Measurements from ENCODE around the gene CTDSP2. TPM values are rescaled to one million over a fixed set of nuclear protein-coding genes. Genes with fewer than 3 reads are reported as not detected.
"Not testable (repeated sequence)": the region's sequence is repeated elsewhere in the genome, so short reads cannot be mapped to it uniquely, and the experiment has no call there.

The CTDSP2 gene
- polyA plus RNA-seq, 1 donor, result 251 TPM

DNA sequence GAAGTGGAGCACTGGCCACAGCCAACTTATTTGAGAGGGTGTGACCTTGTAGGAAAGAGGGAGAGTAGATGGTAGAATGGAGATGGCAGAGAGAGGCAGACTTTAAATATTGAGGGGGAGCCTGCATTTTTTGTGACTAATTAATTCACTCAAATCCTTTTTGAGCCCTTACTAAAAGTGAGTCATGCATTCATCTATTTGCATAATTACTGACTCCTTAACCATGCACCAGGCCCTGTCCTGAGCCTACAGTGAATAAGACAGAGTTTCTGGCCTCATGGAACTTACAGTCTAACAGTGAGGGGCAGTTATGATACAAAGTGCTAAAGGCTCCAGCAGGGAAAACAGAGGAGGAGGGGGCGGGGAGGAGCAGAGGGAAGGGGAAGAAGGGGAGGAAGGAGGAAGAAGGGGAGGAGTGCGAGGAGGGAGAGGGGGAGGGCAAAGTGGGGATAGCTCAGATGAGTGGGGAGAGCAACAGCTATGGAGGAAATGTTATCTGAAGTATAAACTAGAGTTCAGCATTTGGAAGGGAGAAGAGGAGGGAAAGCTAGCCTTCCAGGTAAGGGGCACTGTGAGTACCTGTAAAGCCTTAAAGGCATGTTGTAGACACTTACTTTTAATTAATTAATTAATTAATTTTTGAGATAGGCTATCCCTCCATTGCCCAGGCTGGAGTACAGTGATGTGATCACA is 7.5 kb upstream of the CTDSP2 start:
- DNase-seq, result no peak

DNA sequence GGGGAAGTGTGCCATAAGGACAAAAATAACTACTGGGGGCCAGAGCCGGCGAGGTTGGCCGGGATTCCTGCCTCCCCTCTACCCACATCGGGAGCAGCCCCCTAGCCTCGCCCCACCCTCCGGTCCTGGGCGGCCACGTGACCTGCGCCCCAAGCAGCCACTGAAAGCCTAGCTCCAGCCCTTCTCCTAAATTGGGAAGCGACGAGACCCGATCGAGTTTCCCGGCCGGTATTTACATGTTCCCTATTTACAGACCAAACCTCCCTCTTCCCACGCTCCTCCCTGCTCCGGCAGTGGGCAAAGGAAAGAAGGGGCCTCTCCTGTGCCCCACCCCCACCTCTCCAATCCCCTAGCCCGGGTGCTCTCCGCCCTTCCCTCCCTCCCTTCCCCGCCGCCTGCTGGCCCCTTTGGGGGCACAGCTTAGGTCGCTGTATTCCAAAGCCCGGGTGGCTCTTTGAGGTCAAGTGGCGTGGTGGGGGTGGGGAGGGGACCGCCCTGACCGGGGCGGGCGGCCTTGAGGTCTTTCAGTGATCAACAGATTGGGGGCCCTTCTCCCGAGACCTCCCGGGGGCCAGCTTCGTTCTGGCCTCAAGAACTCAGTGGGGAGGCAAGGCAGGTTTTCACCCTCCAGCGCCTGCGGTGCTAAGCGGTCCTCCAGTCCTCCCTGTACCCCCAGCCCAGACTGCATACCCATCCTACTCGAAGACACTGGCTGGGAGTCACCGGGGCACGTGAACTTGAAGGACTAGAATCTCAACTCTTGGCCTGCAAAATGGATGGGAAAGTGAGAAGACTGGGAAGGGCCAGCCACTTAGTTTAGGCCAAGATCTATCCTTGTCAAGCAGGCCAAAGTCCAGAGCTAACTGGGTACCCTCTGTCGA is 6.3 kb upstream of the CTDSP2 start:
- no peak for DNase-seq

DNA sequence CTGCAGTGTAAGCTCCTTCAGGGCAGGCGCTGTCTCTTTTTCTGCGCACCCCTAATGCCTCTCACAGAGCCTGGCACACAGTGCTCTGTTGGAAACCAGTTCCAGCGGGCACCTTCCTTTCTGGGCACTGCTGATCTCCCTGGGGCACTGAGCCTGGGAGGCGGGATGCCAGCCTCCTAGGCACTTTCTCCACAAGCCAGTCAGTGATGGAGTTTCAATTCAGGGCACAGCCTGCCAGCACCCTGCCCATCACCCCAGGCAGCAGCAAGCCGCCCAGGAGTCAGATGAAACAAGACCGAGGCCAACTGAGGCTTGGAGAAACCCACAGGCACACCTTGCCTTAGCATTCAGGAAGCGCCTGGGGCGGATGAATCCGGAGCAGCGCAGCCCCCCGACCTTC is 5.7 kb upstream of the CTDSP2 start:
- no peak for DNase-seq

DNA sequence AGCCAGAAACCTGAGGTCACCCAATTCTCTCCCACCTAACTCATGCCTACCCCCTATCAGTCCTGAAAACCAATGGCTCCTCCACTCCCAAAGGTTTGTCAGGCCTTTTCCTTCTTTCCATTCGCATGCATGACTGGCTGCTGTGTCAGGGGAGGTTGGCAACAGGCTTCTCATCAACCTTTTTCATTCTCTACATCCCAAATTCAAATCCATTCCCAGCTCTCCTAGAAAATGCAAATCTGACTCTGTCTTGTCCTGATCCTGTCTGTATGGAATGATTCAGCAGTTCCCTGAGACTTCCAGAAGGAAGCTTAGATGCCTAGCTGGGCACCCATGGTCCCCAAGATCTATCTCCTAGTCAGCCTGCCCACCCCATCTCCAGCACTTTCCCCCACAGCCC is 5.0 kb upstream of the CTDSP2 start:
- no peak for DNase-seq

DNA sequence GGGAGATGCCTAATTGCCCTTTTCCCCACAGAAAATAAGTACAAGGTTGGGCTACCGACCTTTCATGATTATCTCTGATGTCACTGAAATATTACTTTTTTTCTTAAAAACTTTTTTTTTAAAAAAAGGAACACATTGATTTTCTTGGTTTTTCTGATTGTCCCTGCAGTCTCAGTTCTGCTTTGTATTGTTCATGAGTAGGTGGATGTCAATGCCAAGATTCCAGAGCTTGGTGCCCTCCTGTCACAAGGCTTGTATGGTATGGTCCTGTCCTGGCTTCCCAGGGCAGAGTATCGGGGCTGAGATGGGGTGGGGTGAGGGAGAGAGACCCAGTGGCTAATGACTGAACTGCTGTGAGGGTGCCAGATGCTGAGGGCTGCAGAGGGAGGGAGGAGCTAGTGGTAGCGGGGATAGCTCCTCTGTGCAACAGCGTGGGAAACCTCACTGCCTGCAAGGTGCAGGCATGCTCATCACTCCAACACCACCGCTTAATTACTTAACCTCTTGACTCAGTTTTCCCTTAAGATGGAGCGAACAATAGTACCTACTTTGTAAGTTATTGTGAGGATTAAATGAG is 4.4 kb upstream of the CTDSP2 start:
- DNase-seq, result no peak

DNA sequence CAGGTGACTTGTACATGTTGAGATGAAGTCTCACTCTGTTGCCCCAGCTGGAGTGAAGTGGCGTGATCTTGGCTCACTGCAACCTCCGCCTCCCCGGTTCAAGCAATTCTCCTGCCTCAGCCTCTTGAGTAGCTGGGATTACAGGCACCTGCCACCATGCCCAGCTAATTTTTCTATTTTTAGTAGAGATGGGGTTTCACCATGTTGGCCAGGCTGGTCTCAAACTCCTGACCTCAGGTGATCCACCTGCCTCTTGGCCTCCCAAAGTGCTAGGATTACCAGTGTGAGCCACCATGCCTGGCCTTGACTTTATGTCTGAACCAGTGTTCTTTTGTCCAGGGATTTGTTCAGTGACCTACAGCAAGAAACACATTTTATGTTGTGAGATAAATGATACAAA is 2.9 kb upstream of the CTDSP2 start:
- DNase-seq, result not testable (repeated sequence)

DNA sequence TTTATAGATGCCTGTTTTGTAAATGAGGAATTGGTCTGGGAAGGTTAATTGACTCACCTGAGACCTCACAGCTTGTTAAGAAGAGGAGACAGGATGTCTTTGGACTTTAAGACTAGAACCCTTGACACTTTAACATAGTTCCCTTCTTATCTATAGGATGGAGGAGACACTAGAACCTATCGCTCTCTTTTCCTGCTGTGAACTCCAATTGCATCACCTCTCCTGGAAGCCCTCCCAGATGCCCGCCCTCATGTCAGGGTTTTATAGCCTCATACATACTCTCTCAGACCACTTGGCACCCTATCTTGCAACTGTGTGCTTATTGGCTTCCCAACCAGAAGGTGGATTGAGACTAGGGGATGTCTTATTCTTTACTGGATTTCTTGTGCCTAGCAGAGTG is 2.5 kb upstream of the CTDSP2 start:
- no peak for DNase-seq

DNA sequence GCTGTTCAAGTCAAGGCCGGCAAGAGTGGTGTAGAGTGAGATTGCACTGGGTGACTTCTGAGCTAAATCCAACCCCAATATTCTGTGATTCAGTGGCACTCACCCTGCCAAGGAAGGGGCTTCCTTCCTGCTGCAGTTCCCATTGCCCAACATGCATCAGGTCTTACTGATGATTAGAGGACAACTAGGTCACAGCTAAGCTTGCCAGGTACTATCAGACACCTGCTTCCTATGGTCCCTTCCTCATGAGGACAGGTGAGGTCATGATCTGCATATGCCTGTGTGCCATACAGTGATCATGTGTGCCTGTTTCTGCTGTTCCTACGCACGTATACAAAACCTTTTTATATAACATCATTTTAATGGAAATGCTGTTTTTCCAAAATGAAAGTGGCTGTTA is 1.7 kb upstream of the CTDSP2 start:
- no peak for DNase-seq

DNA sequence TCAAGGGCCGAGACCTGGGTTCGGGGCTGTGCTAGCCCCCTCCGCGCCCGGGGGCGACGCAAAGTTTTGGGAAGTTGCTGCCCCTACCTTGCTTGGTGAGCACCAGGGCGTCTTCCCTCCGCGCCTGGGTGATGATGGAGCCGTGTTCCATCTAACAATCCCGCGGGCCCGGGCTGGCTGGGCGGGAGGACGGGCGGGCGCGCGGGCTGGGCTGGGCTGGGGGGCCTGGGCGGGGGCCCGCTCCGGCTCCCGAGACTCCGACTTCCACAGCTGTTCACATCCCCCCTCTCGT is 298 bp downstream of the CTDSP2 start:
- no peak for DNase-seq

DNA sequence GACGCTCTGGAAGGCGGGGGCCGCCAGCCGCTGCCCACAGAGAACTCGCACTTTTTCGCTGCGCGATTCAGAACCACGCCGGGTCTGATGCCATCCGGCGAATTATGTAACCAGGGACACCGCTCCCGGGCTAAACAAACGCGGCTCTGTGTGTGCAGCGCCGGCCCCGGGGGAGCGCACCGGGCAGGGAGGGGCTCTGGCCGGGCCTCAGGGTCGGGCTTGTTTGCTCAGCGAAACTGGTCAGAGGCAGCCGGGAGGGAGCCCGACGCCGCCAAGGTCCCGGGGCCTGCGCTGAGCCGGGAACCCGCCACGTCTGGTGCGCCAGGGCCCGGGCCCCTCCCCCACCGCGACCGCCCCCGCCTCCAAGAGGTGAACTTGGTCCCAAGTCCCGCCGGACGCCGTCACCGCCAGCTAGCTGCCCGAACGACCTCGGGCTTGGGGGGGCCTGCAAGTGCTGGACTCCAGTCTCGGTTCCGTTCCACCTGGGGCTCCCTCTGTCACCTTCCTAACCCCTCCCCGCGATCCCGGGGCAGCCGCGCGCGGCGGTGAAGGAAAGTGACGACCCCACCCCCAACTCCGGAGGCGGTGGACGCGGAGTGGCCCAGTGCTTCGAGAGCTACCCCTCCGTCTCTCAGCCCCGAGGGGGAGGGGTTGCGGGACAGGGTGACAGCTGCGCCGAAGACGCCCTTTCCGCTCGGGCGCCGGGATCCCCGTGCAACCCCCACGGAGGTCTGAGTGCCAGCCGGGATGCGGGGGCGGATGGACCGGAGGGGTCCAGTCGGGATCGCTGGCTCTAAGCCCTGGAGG is 848 bp downstream of the CTDSP2 start:
- no peak for DNase-seq

DNA sequence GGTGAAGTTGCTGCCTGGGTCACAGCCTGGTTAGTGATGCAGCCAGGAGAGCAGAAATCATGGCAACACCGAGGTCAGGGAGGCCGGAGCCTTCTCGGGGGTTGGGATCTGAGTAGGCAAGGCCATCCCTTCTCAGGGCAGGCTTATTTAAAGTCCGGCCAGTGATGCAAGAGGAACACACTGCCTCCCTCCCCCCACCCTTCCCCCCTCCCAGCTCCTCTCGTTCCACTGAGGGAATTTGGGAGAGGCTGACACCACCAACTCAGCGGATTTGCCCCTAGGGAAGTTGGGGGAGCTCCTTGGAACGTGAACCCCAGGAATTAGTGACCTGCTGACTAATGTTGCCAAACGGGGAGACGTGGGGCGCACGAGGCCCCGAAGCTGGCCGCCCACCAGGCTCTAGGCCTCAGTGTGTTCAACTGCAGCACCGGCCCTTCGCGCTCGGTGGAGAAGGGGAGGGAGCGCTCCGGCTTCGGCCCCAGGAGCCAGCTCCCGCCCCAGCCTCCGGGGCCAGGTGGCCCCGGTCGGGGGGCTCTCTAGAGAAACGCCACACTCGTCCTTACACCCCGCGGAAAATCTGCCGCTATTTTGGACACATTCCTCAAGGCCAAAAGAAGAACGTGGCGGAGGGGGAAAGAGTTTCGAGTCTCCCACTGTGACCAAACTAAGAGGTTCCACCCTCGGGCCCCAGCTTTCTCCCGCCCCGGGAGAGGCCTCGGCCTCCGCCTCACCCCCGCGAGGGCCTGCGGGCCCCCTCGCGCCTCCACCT is 1.6 kb downstream of the CTDSP2 start:
- DNase-seq, result no peak

DNA sequence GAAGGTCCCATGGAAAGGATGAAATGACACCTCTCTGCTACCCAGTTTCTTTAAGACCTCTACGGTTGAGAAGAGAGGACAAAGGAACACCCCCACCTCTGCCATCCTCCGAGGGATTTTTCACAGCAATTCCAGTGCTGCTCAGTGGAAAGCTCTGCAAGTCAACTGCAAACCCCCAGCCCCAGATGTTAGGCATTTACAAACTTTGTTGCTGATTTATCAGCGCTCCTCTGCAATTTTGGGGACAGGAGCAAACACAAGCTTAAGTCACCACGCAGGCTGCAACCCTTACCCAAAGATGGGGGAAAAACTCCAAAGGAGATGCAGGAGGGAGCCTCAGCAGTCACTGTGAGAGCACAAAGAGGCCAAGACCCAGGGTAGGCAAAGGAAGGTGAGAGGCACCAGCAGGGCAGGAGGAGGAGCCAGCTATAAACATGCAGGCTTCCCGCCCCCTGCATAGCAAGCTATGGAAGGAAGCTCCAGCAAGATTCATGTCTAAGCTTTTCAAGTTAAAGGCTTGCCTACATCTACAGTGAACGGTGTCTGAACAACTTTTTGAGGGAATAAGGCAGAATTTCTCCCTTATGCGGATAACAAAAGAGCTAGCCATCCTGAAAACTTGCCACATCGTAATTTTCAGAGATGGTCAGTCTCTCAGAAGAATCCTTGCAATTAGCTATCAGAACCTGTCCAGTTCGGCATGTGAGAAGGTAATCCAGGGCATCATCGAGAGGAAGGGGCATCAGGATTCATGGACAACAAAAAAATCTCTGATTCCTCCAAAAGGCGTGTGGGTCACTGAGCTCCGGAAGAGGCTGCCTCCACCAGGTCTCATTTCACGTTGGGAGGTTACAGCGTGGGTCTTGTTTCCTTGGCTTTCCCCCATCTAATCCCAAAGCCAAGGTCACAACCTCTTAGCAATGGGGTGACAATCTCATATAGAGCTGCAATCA is 3.9 kb downstream of the CTDSP2 start:
- DNase-seq, result no peak

DNA sequence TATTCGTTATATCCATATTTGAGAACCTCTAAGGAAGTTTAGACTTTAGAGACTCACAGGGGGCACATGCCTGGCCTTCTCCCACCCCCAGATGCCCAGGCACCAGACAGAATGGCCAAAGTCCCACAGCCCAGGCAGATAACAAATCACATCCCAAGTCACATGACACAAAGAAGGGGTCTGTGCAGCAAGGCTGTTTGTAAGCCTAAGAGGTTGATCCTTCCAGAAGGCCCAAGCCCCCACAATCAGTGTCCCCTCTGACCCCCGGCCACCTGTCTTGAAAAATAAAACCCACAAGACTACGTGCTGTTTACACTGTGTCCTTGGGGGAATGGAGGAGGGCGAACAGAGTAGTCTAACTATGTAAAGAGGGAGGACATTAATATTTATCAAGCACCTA is 5.1 kb downstream of the CTDSP2 start:
- no peak for DNase-seq

DNA sequence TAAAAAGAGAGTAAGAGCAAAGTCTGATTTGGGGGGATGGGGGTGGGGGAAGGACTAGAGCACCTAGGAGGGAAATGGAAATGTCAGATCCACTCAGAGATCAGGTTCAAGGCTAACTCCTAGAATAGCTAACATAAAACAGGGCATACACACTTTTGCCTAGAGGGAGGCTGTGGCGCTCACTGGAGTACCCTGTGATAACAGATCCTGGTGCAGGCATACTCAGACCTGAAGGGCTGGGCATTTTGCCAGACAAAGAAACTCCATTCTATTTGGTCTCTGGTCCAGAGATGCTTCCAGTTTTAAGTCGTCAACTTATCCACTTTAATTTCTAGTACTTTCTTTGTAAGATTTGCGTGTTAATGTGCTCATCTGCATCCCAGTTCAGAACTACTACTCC is 5.8 kb downstream of the CTDSP2 start:
- DNase-seq, result no peak

DNA sequence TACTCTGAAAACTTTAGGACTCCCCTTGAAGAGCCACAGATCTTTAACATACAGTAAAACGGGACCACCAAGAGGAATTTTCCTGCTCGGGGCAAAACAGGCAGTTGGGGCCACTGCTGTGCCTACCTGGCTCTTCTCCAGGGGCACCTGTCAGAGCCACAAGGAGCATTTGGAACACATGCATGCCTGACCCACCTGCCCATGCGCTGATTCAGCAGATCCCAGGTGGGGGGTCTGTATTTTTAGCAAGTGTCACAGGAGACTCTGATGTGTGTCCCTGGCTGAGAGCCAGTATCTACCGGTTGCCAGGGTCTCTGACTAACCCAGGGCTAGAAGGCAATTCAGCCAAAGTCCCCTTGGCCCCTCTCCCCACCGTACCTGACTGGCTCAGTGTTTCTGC is 6.5 kb downstream of the CTDSP2 start:
- DNase-seq, result no peak

DNA sequence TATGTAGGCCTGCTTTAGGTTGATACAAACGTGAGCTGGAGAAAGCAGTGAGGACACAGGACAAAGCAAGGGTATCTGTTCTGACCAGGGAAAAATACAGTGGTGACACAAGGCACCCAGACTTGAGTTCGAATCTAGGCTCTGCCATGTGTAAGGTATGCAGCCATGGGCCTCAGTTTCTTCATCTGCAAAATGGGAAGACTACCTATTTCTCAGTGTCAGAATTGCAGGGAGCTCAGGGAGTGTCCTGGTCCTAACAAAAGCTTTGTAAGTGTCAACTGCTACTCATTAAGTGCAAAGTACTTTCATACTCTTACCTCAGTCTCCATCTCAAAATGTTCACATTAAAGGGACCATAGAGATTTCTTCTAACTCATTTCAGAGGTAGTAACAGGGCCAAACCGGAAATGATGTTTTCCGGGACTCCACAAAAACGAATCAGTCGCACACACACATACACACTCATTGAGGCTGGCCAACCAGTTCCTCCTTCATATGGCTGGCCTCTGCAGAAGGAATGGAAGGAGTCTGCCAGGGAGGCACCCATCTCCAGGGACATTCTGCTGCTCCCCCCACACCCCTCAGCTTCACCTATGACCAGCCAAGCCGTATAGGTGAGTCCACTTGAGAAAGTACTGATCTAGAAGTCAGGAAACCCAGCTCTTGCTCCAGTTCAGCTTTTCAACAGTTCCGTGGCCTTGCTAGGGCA is 7.8 kb downstream of the CTDSP2 start:
- no peak for DNase-seq

DNA sequence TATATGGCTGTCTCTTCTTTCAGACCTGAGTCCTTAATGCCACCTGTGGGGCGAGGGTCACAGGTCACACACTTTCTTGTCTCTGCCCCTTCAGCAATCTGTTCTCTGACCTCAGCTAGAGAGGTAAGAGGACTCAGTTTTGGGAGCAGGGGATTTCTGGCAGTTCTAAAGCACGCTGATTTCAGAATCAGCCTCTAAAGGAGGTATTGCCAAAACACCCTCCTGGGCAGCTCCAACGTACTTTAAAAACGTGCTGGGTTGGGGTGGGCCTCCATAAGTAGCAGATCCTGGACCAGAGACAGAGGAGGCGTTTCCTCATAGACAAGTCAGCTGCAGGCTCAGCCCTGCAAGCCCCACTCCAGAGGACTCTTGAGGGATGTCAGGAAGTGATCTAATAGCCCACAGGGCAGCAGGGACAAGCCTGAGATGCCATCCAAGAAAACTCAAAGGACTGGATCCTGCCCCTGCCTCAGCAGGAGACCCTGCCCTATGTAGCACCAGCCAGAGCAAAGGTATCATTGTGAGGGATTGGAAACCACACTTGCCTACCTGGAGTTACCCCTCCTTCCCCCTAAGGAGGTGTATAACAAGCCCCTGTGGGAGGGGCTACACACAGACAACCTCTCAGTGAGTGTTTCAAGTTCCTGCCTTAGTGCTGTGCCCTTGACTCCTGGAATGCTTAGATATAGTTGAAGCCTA is 8.5 kb downstream of the CTDSP2 start:
- DNase-seq, result no peak

DNA sequence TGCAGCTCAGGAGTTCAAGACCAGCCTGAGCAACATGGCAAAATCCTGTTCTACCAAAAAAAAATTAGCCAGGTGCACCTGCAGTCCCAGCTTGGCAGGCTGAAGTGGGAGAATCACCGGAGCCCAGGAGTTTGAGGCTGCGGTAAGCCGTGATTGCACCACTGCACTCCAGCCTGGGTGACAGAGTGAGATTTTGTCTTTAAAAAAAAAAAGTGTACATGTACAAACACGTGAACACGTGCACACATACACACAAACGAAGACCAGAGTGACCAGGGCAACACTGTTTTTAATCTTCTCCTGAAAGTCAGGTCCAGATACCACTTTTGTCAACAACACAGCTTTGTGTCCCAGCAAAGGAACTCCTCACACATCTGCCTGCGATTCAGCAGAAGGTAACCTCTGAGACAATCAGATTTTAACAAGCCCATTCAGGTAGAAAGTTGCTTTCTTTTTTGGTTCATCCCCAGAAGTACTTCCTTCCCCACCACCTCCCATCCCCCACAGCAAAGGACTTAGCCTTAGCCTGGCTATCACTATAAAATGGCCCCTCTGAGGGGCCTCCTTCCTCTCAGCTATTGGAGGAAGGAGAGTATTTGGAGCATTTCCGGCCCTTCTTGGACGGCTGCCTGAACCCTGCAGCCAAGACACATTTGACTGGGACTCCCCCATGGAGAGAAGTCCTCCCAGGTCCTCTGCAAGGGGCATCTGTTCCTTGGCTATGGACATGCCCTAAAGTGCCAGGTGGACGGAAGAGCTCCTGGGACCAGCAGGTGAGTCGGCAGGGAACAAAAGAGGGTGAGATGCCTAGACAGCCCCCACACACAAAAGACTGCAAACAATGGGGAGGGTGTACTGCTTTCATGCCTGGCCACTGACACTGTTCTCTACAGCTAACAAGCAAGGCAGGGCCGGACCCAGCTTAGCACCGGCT is 9.8 kb downstream of the CTDSP2 start:
- peak; percentile 90 for DNase-seq
